ENCODE measurements around the gene CPN2. TPM values are rescaled to one million over a fixed set of nuclear protein-coding genes. Genes with fewer than 3 reads are reported as not detected.

The CPN2 gene
- total RNA-seq, 1 donor from 2014 or later = not detected

DNA sequence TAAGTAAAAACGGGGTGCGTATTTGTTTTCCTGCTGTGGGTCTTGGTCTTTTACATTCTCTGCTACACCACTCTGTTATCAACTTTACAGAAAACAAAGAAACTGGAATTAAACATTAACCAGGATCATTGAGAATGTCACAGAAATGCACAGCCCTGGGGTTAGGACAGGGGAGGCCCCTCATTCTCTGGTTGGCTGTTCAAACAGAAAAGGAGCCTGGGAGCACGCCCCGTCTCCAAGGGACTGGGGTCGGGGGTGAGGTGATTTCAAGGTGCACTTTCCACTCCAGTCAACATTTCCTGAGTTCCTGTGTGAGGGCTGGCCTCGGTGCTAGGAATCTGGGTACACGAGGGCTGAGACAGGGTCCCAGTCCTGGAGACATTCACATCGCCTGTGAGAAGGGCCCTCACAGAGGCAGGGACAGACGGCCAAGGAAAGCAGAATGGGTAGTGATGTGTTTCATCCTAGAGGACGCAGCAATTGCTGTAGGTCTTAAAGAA lies 30.3 kb downstream of the CPN2 start:
- peaks cover 11% of the 10 kb centered on the region for H3K36me3 Mint-ChIP-seq (ENCODE audit: low read depth)
- H3K27me3 Mint-ChIP-seq (ENCODE audit: insufficient read depth) = peaks cover 8% of the 10 kb centered on the region
- no peak for DNase-seq (ENCODE audit: low spot score)
- peaks cover 16% of the 10 kb centered on the region for H3K9me3 Mint-ChIP-seq
- H3K4me1 Mint-ChIP-seq (ENCODE audit: low read depth) = peaks cover 10% of the 10 kb centered on the region
- H3K27ac Mint-ChIP-seq = no peak overlapping the region
- intact Hi-C loops (cut with micrococcal nuclease) = no loop called here
- H3K4me3 Mint-ChIP-seq = no peak overlapping the region

DNA sequence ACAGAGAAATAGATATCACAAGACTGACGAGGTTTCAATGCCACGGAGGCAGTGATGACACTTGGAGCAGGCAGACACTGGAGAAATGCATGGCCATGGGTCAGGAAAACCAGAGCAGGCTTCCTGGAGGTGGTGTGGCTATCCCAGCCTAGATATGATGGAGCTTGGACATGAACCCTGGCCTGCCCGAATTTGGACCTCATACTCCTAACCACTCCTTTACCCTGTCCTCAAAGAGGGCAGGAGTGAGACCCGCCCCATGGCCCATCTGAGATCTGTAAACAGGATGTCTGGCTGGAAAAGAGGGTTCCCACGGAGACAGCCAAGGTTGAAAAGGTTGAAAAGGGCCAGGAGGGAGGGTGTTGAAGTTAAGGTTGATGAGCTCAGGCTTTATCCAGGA lies 31.0 kb downstream of the CPN2 start:
- H3K36me3 Mint-ChIP-seq (ENCODE audit: low read depth) = peaks cover 11% of the 10 kb centered on the region
- H3K4me1 Mint-ChIP-seq (ENCODE audit: low read depth) = peaks cover 13% of the 10 kb centered on the region
- H3K4me3 Mint-ChIP-seq = no peak overlapping the region
- intact Hi-C loops (cut with micrococcal nuclease) = no loop called here
- H3K9me3 Mint-ChIP-seq = peaks cover 16% of the 10 kb centered on the region
- no peak overlapping the region for H3K27ac Mint-ChIP-seq
- H3K27me3 Mint-ChIP-seq (ENCODE audit: insufficient read depth) = peaks cover 8% of the 10 kb centered on the region
- no peak for DNase-seq (ENCODE audit: low spot score)

DNA sequence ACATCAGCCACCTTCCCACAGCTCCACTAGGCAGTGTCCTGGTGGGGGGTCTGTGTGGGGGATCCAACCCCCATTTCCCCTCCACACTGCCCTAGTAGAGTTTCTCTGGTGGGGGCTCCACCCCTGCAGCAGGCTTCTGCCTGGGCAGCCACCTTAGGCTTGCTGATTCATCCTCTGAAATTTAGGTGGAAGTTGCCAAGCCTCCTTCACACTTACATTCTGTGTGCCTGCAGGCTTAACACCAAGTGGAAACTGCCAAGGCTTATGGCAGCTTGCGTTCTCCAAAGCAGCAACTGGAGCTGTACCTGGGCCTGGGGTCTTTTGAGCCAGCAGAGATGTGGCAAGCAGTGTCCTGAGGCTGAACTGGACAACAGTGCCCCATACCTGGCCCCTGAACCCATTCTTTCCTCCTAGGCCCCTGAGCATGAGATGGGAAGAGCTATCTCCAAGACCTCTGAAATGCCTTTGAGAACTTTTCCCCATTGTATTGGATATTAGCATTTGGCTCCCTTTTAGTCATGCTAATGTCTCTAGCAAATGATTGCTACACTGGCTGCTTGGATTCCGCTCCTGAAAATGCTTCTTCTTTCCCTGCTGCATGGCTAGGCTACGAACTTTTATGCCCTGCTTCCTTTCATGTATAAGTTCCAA lies 32.5 kb downstream of the CPN2 start:
- Mint-ChIP-seq H3K27ac (no peak overlapping the region), H3K4me1 (ENCODE audit: low read depth) (peaks cover 17% of the 10 kb centered on the region), H3K27me3 (ENCODE audit: insufficient read depth) (peaks cover 10% of the 10 kb centered on the region), H3K4me3 (no peak overlapping the region), H3K36me3 (ENCODE audit: low read depth) (peaks cover 11% of the 10 kb centered on the region), H3K9me3 (peaks cover 16% of the 10 kb centered on the region)
- no peak for DNase-seq (ENCODE audit: low spot score)
- intact Hi-C loops (cut with micrococcal nuclease) = no loop called here

DNA sequence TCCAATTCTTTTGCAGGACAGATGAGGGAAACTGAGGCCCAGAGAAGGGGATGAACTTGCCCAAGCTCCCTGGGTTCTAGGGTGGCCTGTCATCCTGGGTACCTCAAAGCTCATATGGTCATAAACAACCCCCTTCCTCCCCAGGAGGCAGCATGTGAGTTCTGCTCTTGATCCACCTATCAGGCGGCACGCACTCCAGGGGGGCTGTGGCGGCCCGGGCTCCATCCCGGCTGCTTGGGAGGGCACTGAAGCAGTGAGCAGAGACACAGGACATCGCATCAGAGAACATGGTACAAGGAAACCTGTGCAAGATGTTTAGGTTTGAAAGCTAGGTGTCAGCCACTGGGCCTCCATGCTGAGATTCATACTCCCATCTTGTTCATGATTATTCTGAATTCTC lies 34.2 kb downstream of the CPN2 start:
- H3K4me1 Mint-ChIP-seq (ENCODE audit: low read depth) = peaks cover 29% of the 10 kb centered on the region
- no peak overlapping the region for H3K27ac Mint-ChIP-seq
- intact Hi-C loops (cut with micrococcal nuclease) = no loop called here
- H3K9me3 Mint-ChIP-seq = peaks cover 16% of the 10 kb centered on the region
- peaks cover 8% of the 10 kb centered on the region for H3K27me3 Mint-ChIP-seq (ENCODE audit: insufficient read depth)
- DNase-seq (ENCODE audit: low spot score) = no peak
- H3K36me3 Mint-ChIP-seq (ENCODE audit: low read depth) = peaks cover 11% of the 10 kb centered on the region
- H3K4me3 Mint-ChIP-seq = no peak overlapping the region

DNA sequence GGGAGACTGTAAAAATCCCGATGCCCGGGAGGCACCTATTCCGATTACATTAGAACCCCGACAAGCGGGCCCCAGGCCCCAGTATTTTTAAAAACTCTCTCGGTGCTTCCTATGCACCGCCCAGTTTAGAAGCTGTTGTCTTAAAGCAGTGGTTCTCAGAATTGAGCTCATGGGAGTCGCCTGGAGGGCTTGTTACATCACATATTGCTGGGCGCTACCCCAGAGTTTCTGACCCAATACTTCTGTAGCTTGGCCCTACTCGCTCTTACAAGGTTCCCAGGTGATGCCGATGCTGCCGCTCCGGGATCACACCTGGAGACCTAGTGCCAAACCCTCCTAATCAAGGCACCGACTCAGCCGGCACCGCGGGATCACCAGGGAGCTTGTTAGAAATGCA lies 35.2 kb downstream of the CPN2 start:
- DNase-seq (ENCODE audit: low spot score) = no peak
- intact Hi-C loops (cut with micrococcal nuclease) = loop anchor here (1.0 to 2.0 kb wide), 4 partner anchors 113 to 651 kb away; partner anchors contain the start of gene HES1
- H3K27ac Mint-ChIP-seq = no peak overlapping the region
- H3K27me3 Mint-ChIP-seq (ENCODE audit: insufficient read depth) = peaks cover 7% of the 10 kb centered on the region
- H3K4me1 Mint-ChIP-seq (ENCODE audit: low read depth) = peaks cover 39% of the 10 kb centered on the region
- H3K4me3 Mint-ChIP-seq = peak overlapping the region; percentile 49
- H3K9me3 Mint-ChIP-seq = peaks cover 16% of the 10 kb centered on the region
- peaks cover 11% of the 10 kb centered on the region for H3K36me3 Mint-ChIP-seq (ENCODE audit: low read depth)

DNA sequence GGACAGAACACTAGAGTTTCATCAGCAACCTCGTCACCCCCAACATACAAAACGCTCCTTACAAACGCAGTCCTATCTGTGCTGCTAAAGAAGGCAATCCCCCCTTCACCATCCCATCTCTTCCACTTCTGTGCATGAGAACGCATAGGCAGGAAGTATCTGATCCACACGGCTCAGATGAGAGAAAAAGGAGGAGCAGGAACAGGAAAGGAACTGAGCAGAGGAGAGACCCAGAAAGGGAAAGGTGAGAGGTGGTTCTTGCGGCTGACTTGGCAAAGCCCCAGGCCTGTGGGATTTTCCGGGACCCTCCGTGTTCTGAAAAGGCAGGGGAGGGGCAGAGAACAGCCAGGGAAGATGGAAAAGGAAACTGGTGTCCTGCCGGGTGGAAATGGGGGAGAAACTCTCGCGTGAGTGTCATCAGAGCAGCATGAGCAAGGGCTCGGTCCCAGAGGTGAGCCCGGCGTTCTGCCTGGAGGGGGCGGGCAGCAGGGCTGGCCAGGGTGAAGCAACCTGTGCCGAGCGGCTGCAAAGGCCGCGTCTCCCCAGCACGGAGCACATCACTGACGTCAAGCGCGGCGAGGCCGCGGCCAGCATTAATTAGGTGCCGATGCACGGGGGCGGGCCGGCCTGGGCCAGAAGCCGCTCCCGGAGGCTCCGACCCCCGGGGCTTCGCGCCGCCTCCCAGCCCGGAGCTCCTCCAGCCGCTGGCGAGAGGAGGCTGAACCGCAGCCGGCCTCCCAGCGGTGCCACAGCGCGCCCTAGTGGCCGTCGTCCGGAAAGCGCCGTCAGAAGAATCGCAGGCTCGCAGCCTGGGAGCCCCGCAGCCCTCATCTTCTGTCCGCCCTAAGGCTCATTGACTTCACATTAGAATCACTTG lies 35.8 kb downstream of the CPN2 start:
- peaks cover 16% of the 10 kb centered on the region for H3K9me3 Mint-ChIP-seq
- intact Hi-C loops (cut with micrococcal nuclease) = loop anchor here (1.0 to 2.0 kb wide), 4 partner anchors 113 to 650 kb away; partner anchors contain the start of gene HES1
- peaks cover 7% of the 10 kb centered on the region for H3K27me3 Mint-ChIP-seq (ENCODE audit: insufficient read depth)
- H3K36me3 Mint-ChIP-seq (ENCODE audit: low read depth) = peaks cover 11% of the 10 kb centered on the region
- peaks cover 43% of the 10 kb centered on the region for H3K4me1 Mint-ChIP-seq (ENCODE audit: low read depth)
- no peak overlapping the region for H3K27ac Mint-ChIP-seq
- peak overlapping the region; percentile 83 for H3K4me3 Mint-ChIP-seq
- peak; percentile 79 for DNase-seq (ENCODE audit: low spot score)

DNA sequence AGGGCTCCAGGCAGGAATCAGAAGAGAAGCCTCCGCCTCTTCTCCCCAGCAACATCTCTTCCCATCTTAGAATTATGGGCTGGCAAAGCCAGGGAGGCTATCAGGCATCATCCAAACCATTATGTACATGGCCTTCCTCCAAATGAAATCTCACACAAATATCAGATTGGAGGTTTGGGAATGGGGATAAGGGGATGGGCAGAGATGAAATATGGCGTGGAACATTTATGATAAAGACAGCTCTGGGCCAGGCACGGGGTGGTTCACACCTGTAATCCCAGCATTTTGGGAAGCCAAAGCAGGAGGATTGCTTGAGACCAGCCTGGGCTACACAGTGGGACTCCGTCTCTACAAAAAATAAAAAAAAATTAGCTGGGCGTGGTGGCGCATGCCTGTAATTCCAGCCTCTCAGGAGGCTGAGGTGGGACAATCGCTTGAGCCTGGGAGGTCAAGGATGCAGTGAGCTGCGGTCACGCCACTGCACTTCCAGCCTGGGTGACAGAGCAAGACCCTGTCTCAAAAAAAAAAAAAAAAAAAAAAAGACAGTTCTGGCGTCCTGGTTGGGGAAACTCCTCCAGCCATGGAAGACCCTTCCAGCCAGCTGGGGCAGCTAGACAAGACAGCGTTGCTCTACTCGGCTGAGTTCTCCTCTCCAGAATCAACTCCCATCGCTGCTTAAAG lies 36.6 kb downstream of the CPN2 start:
- intact Hi-C loops (cut with micrococcal nuclease) = loop anchor here (1.0 to 2.0 kb wide), 4 partner anchors 112 to 649 kb away; partner anchors contain the start of gene HES1
- DNase-seq (ENCODE audit: low spot score) = no peak
- peaks cover 9% of the 10 kb centered on the region for H3K27me3 Mint-ChIP-seq (ENCODE audit: insufficient read depth)
- H3K4me1 Mint-ChIP-seq (ENCODE audit: low read depth) = peaks cover 51% of the 10 kb centered on the region
- peak overlapping the region; percentile 83 for H3K4me3 Mint-ChIP-seq
- peaks cover 8% of the 10 kb centered on the region for H3K36me3 Mint-ChIP-seq (ENCODE audit: low read depth)
- peaks cover 10% of the 10 kb centered on the region for H3K9me3 Mint-ChIP-seq
- H3K27ac Mint-ChIP-seq = no peak overlapping the region

DNA sequence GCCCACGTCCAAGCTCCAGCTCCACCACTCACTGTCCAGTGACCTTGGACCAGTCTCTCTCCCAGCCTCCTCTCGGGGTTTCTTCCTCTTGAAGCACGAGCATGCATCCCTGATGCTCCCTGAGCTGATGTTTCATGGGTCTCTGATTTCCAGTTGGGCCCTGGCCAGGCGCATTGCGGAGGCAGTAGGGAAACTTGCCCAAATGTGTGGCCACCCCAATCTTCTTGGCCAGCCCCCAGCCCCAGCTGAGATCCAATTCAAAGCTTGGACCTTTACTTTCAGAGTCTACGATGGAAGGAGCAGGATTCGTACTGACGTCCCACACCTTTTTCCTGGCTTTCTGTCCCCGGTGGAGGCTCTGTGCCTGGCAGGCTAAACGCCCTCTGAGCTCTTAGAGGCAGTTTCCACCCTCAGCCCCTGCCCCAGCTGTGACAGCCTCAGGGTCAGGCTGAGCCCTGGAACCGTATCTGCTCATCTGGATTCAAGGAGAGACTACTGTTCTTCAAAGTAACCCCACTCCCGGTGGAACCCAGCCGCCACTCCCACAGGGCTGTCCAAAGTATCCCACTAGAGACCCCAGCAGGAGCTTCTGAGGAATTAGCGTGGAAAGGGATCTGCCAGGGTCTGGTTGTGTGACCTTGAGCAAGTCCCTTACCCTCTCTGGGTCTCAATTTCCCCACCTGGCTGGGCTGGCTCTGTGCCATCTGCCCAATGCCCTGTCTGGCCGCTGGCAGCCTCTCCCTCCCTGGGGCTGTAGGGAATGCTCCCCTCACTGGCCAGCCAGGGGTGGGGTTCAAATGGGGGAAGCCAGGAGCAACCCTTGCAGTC lies 37.4 kb downstream of the CPN2 start:
- intact Hi-C loops (cut with micrococcal nuclease) = loop anchor here (2.0 kb wide), 1 partner anchor 111 kb away; no protein-coding TSS in a partner anchor
- H3K27ac Mint-ChIP-seq = no peak overlapping the region
- peaks cover 58% of the 10 kb centered on the region for H3K4me1 Mint-ChIP-seq (ENCODE audit: low read depth)
- peaks cover 4% of the 10 kb centered on the region for H3K36me3 Mint-ChIP-seq (ENCODE audit: low read depth)
- H3K4me3 Mint-ChIP-seq = no peak overlapping the region
- H3K9me3 Mint-ChIP-seq = peaks cover 3% of the 10 kb centered on the region
- DNase-seq (ENCODE audit: low spot score) = no peak
- peaks cover 9% of the 10 kb centered on the region for H3K27me3 Mint-ChIP-seq (ENCODE audit: insufficient read depth)

DNA sequence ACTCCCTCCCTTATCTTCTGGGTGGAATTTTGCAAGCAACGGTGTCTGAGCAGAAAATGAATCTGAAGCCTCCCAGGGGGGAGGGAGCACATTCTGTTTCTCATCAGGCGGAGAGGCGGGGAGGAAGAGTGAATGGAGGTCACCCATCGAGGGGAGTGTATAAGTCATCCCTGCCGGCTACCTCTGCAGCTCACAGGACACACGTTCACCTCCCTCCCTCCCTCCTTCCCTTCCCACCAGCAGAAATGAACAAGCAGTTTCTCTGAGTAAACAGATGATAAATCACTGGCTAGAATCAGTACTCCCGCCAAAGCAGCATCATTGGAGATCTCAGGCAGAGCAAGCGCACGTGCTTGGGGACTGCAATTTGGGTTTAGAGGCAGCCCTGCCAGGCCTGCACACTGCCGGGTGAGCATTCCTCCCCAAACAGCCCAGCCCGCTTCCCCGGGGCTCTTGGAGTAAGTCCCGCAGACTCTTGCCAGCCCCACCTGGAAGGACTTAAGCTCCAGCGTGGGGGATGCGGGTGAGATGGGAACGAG lies 38.3 kb downstream of the CPN2 start:
- peaks cover 68% of the 10 kb centered on the region for H3K4me1 Mint-ChIP-seq (ENCODE audit: low read depth)
- H3K36me3 Mint-ChIP-seq (ENCODE audit: low read depth) = peaks cover 4% of the 10 kb centered on the region
- intact Hi-C loops (cut with micrococcal nuclease) = no loop called here
- H3K4me3 Mint-ChIP-seq = peak overlapping the region; percentile 32
- H3K27me3 Mint-ChIP-seq (ENCODE audit: insufficient read depth) = peaks cover 9% of the 10 kb centered on the region
- H3K9me3 Mint-ChIP-seq = no peaks in the 10 kb centered on the region
- no peak for DNase-seq (ENCODE audit: low spot score)
- H3K27ac Mint-ChIP-seq = no peak overlapping the region

DNA sequence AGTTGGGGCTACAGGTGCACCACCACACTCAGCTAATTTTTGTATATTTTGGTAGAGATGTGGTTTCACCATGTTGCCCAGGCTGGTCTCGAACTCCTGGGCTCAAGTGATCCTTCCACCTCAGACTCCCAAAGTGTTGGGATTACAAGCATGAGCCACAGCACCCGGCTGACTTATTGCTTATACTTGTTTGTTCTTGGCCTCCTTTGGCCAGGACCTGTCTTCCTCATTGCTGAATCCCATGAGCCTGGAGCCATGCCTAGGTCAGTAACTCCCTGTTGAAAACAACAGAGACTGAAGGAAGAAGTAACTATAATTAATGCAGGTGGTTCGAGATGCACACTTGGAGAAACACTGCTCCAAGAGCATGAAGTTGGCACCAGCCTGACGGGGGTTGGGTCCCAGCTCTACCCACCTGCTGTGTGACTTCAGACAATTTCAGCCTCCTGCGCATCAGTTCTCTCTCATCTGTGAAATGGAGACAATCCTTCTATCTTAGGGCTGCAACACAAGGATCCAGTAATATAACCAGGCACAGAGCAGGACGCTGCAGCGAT lies 38.9 kb downstream of the CPN2 start:
- intact Hi-C loops (cut with micrococcal nuclease) = no loop called here
- peaks cover 2% of the 10 kb centered on the region for H3K36me3 Mint-ChIP-seq (ENCODE audit: low read depth)
- peaks cover 9% of the 10 kb centered on the region for H3K27me3 Mint-ChIP-seq (ENCODE audit: insufficient read depth)

DNA sequence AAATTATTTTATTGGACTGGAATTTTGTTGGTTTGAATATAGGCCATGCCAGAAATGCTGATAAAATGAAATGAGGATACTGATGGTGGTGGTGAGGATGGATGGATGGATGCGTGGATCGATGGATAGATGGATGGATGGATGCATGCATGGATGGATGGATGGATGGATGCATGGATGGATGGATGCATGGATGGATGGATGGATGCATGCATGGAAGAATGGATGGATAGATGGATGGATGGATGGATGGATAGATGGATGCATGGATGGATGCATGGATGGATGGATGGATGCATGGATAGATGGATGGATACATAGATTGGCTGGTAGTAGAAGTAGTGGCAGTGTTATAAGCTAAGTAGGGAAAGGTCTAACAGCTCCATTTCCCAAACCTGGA lies 40.1 kb downstream of the CPN2 start:
- peaks cover 7% of the 10 kb centered on the region for H3K27me3 Mint-ChIP-seq (ENCODE audit: insufficient read depth)
- no peak overlapping the region for H3K27ac Mint-ChIP-seq
- intact Hi-C loops (cut with micrococcal nuclease) = no loop called here
- H3K9me3 Mint-ChIP-seq = no peaks in the 10 kb centered on the region
- H3K36me3 Mint-ChIP-seq (ENCODE audit: low read depth) = peaks cover 2% of the 10 kb centered on the region
- peaks cover 78% of the 10 kb centered on the region for H3K4me1 Mint-ChIP-seq (ENCODE audit: low read depth)
- H3K4me3 Mint-ChIP-seq = peak overlapping the region; percentile 32
- no peak for DNase-seq (ENCODE audit: low spot score)

More for the DNA sequence above, 38.9 kb downstream of the CPN2 start:
- peak overlapping the region; percentile 32 for H3K4me3 Mint-ChIP-seq
- no peaks in the 10 kb centered on the region for H3K9me3 Mint-ChIP-seq
- H3K27ac Mint-ChIP-seq = no peak overlapping the region
- H3K4me1 Mint-ChIP-seq (ENCODE audit: low read depth) = peaks cover 73% of the 10 kb centered on the region
- DNase-seq (ENCODE audit: low spot score) = no peak

Data from activated T-helper 1 cell treated with anti-CD3 and anti-CD28 coated beads, Interleukin-12 subunit alpha, Interleukin-12 subunit beta, Interleukin-2, Interleukin-4 antibody, amounts not matched to agents 30 ng/mL and 10 ng/mL and 1 ng/mL, durations not matched to agents 14 hours and 24 hours and 36 hours (primary cell).